Mesodermal cell (in vitro differentiated cells): Measurements from ENCODE around the gene FAM219B.
A peak's percentile ranks its signal among the peaks of the same experiment; 100 is the strongest.
"Not testable (repeated sequence)": the region's sequence is repeated elsewhere in the genome, so short reads cannot be mapped to it uniquely, and the experiment has no call there.

Source experiments
- H3K27ac ChIP-seq: 2 replicates; pipeline ENCODE4 v1.7.0; 2013; ENCODE audit warnings: mild to moderate bottlenecking, low read depth, low read length, moderate library complexity; ENCODE audit not compliant: severe bottlenecking
- H3K36me3 ChIP-seq: 2 replicates; pipeline ENCODE4 v1.7.1; 2013; ENCODE audit warnings: mild to moderate bottlenecking, low read length, moderate library complexity; ENCODE audit not compliant: control insufficient read depth, insufficient read depth
- H3K4me1 ChIP-seq: one replicate; pipeline ENCODE4 v1.7.1; 2013; ENCODE audit warnings: mild to moderate bottlenecking, low read length; ENCODE audit not compliant: insufficient read depth, control insufficient read depth, poor library complexity, severe bottlenecking
- H3K4me3 ChIP-seq: 2 replicates; pipeline ENCODE4 v1.7.0; 2013; ENCODE audit warnings: low read length, control low read depth, mild to moderate bottlenecking; ENCODE audit not compliant: insufficient read depth, poor library complexity, severe bottlenecking; ENCODE audit errors: extremely low read depth
- H3K9me3 ChIP-seq: 2 replicates; pipeline ENCODE4 v1.7.1; 2013; ENCODE audit warnings: mild to moderate bottlenecking, low read length, moderate library complexity; ENCODE audit not compliant: control insufficient read depth
- WGBS, 2 experiments: methylation state at CpG; one replicate each; pipeline ENCODE4 v1.1.5; 2013; ENCODE audit warnings: missing lambda C conversion rate in 2 of 2; ENCODE audit not compliant: insufficient coverage in 2 of 2; 5-methylcytosine and 5-hydroxymethylcytosine counted together

The FAM219B gene

DNA sequence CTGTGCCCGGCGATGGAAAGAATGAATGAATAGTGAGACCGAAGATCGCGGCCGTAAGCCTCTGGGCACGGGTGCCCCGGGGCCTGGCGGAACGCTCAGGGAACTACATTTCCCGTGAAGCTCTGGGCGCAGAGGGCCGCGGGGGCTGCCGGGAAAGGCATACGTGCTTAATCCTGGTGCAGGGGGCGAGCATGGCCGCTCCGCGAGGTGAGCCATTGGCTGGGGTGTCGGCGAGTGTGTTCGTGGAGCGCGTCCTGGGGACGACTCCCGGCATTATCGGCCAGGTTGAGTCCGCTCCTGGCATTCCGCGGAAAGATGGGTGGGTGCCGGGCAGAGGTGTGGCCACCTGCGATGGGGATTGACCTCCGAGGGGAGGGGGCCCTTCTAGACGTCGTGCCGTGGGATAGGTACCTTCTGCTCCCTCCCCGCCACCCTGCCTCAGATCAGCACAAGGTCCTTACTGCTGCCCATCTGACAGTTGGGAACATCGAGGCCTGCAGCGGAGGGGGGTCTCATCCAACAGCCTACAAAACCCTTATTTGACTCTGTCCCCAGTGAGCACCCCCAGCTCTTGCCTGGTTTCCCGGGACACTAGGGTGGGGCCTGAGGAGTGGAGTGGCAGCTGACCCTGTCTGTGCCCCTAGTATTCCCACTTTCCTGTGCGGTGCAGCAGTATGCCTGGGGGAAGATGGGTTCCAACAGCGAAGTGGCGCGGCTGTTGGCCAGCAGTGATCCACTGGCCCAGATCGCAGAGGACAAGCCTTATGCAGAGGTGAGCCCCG lies 16.6 kb downstream of the FAM219B start, which contains the start of gene MPI:
Gene MPI (plus strand): TSS at position 160 of the 782 bp plus-strand sequence. CDS start 32 bp downstream, at position 192.
- Histone ChIP-seq H3K27ac (peak within 1 kb of the TSS; percentile 57), H3K36me3 (peaks cover 28% of the 10 kb centered on the region)
- WGBS, 2 experiments: 1 to 2% methylated on average over 36 to 43 of the region's 47 CpGs

DNA sequence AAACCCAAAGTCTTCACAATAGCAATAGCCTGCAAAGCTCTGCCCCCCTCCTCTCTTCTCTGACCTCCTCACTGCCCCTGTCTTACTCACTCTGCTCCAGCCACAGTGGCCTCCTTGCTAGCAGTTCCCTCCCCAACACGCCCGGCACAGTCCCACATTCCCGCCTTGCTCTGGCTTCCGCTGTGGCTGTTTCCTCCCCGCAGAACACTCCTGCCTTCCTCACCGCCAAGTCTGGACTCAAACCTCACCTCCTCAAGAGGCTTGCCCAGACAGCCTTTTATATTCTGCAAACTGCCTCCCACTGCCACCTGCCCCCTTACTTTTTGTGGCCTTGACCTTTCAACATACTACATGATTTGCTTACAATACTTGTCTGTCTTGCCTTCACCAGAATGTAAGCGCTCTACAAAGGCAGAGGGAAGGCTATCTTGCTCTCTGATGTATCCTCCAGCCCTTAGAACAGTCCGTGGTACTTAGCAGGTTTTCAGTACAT lies 17.2 kb downstream of the FAM219B start:
- peaks cover 28% of the 10 kb centered on the region for H3K36me3 ChIP-seq
- no peaks in the 10 kb centered on the region for H3K9me3 ChIP-seq
- 40 to 44% methylated on average over 3 to 6 of the region's 8 CpGs for WGBS, 2 experiments
- H3K4me3 ChIP-seq: peak overlapping the region; percentile 96
- peaks cover 17% of the 10 kb centered on the region for H3K4me1 ChIP-seq
- H3K27ac ChIP-seq: peak overlapping the region; percentile 57

More for the DNA sequence above, 16.6 kb downstream of the FAM219B start, which contains the start of gene MPI:
- Histone ChIP-seq H3K9me3 (no peaks in the 10 kb centered on the region), H3K4me1 (peaks cover 14% of the 10 kb centered on the region), H3K4me3 (peak within 1 kb of the TSS; percentile 96)

DNA sequence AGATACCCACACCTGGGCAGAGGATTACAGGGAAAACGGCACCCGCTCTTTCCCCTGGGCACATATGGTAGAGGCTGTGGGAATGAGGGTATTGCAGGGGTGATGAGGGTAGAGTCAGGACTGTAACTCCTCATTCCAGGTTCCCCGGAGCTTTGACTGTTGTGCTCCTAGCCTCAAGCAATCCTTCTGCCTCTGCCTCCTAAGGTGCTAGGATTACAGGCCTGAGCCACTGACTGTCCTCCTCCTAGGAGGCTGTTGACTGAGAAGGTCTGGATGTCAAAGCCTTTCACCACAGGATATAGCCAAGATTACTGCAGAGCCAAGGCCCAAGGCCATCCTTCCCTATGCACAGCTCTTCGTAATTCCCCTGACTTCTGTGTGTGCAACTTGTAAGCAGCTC lies 17.9 kb downstream of the FAM219B start:
- H3K36me3 ChIP-seq: peaks cover 27% of the 10 kb centered on the region
- H3K27ac ChIP-seq: no peak overlapping the region
- WGBS, 2 experiments: 100% methylated on average over 4 of the region's 4 CpGs
- no peak overlapping the region for H3K4me3 ChIP-seq
- H3K9me3 ChIP-seq: no peaks in the 10 kb centered on the region
- H3K4me1 ChIP-seq: peaks cover 17% of the 10 kb centered on the region

DNA sequence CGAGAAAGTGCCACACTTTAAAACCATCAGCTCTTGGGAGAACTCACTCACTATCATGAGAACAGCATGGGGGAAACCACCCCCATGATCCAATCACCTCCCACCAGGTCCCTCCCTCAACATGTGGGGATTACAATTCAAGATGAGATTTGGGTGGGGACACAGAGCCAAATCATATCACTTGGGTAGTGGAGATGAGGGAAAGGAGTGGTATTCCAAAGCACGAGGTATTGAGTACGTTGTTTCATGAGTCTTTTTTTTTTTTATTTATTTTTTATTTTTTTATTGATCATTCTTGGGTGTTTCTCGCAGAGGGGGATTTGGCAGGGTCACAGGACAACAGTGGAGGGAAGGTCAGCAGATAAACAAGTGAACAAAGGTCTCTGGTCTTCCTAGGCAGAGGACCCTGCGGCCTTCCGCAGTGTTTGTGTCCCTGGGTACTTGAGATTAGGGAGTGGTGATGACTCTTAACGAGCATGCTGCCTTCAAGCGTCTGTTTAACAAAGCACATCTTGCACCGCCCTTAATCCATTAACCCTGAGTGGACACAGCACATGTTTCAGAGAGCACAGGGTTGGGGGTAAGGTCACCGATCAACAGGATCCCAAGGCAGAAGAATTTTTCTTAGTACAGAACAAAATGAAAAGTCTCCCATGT lies 19.0 kb downstream of the FAM219B start:
- H3K4me1 ChIP-seq: peaks cover 17% of the 10 kb centered on the region
- H3K4me3 ChIP-seq, H3K27ac ChIP-seq, H3K9me3 ChIP-seq: not testable (repeated sequence)
- H3K36me3 ChIP-seq: peaks cover 16% of the 10 kb centered on the region
- no CpG with 5 or more reads among the region's 10 CpGs for WGBS, 2 experiments

DNA sequence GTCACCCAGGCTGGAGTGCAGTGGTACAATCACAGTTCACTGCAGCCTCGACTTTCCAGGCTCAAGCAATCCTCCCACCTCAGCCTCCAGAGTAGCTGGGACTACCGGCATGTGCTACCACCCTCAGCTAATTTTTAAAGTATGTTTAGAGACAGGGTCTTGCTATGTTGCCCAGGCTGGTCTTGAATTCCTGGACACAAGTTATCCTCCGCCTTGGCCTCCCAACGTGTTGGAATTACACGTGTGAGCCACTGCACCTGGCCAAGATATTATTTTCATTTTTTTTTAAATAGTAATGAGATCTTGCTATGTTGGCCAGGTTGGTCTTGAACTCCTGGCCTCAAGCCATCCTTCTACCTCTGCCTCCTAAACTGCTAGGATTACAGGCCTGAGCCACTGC lies 21.2 kb downstream of the FAM219B start:
- WGBS, 2 experiments: 88 to 100% methylated on average over 1 to 3 of the region's 5 CpGs
- Histone ChIP-seq H3K4me3 (no peak overlapping the region), H3K9me3 (peaks cover 10% of the 10 kb centered on the region), H3K36me3 (no peaks in the 10 kb centered on the region), H3K27ac (no peak overlapping the region), H3K4me1 (peaks cover 17% of the 10 kb centered on the region)

DNA sequence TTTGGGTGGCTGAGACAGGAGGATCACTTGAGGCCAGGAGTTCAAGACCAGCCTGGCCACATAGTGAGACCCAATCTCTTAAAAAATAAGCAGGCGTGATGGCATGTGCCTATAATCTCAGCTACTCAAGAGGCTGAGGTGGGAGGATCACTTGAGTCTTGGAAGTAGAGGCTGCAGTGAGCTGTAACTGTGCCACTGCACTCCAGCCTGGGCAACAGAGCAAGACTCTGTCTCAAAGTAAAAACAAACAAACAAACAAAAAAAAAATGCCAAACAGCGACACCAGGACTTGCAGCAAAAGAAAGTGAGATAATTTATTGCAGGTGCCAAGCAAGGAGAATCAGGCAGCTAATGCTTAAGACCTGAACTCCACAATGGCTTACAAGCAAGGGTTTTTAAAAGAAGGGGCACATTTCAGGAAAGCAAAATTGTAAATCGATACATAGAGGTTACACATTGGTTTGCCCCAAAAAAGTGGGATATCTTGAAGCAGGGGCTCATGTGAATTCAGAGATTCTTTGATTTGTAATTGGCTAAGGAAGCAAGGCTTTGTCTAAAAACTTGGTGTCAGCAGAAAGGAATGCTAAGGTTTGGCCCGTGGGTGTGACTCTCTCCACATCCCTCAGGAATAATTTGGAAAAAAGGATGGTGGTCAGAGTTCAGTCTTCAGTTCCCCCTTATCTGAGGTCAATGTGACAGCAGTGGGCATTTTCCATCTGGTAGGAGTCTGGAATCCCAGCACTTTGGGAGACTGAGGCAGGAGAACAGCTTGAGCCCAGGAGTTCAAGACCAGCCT lies 22.0 kb downstream of the FAM219B start:
- peaks cover 10% of the 10 kb centered on the region for H3K9me3 ChIP-seq
- no peaks in the 10 kb centered on the region for H3K36me3 ChIP-seq
- H3K27ac ChIP-seq: no peak overlapping the region
- H3K4me3 ChIP-seq: no peak overlapping the region
- 72 to 80% methylated on average over 3 to 4 of the region's 4 CpGs for WGBS, 2 experiments
- H3K4me1 ChIP-seq: peaks cover 16% of the 10 kb centered on the region

DNA sequence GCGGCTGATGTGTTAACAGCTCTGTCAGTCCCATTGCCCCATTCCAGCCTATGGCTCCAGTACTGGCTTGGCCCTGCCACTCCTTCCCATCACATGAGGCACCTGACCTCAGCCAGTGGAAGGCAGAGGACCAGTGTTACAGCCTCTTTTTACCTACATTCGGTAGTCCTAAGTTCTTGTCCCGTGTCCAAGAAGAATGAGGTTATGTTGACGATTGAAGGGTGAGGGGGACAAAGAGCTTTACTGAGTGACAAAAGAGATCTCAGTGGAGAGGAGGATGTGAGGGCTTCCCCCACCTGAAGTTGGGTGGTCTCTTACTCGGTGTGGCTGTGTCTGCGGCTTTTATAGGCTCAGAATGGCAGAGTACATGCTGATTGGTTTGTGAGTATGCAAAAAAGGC lies 24.1 kb downstream of the FAM219B start:
- Histone ChIP-seq H3K4me3 (no peak overlapping the region), H3K9me3 (peaks cover 10% of the 10 kb centered on the region), H3K27ac (no peak overlapping the region), H3K36me3 (no peaks in the 10 kb centered on the region), H3K4me1 (peaks cover 4% of the 10 kb centered on the region)
- WGBS, 2 experiments: 90 to 95% methylated on average over 6 of the region's 6 CpGs

DNA sequence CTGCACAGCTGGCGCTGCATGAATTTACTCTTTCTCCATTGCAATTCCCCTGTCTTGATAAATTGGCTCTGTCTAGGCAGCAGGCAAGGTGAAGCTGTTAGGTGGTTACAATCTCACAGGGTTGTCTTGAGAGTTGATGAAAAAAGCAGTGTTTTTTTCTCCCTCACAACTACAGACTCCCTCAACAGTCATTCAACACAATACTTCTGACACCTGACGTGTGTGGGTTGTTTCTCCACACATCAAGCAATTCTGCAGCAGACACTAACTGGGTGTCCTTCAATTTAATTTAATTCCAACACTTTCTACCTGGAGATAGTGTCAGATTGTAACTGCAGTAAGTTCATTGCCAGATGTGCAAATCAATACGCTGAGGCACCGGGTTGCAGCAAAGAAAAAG lies 28.4 kb downstream of the FAM219B start:
- H3K27ac ChIP-seq: no peak overlapping the region
- WGBS, 2 experiments: 80 to 100% methylated on average over 1 to 2 of the region's 4 CpGs
- no peak overlapping the region for H3K4me3 ChIP-seq
- H3K36me3 ChIP-seq: no peaks in the 10 kb centered on the region
- peaks cover 4% of the 10 kb centered on the region for H3K4me1 ChIP-seq
- peaks cover 10% of the 10 kb centered on the region for H3K9me3 ChIP-seq

DNA sequence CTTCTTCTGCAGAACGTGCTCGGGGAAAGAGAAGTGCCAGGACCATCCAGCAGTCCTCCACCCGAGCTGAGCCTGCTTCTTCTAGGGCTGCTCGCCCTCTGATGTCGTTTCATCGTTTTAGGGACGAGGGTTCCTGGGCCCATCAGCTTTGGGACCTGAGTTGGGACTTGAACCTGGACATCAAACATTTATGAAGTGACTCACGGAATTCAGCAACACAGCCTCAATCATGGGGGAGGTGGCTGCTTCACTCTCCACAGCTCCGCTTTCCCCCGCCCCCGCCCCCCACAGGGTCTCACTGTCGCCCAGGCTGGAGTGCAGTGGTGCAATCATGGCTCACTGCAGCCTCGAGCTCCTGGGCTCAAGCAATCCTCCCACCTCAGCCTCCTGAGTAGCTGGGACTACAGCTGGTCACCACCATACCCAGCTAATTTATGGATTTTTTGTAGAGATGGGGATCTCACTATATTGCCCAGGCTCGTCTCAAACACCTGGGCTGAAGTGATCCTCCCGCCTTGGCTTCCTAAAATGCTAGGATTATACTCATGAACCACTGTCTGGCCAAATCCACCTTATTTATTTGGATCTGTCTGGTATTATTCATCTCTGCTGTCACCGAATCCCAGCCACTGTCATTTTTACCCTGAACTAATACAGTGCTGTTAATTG lies 32.8 kb downstream of the FAM219B start:
- Histone ChIP-seq H3K4me1 (peaks cover 26% of the 10 kb centered on the region), H3K27ac (peak overlapping the region; percentile 53), H3K9me3 (no peaks in the 10 kb centered on the region), H3K4me3 (peak overlapping the region; percentile 56), H3K36me3 (peaks cover 12% of the 10 kb centered on the region)
- 41% methylated on average over 10 to 13 of the region's 16 CpGs for WGBS, 2 experiments
